OCI-M2 (cell line): ENCODE data around the gene TTLL12.

Source experiments
- DNase-seq: peaks from one replicate; lab custom pipeline; 2025; ENCODE audit not compliant: unreplicated experiment; lab: John Stamatoyannopoulos, UW

TTLL12 gene

DNA sequence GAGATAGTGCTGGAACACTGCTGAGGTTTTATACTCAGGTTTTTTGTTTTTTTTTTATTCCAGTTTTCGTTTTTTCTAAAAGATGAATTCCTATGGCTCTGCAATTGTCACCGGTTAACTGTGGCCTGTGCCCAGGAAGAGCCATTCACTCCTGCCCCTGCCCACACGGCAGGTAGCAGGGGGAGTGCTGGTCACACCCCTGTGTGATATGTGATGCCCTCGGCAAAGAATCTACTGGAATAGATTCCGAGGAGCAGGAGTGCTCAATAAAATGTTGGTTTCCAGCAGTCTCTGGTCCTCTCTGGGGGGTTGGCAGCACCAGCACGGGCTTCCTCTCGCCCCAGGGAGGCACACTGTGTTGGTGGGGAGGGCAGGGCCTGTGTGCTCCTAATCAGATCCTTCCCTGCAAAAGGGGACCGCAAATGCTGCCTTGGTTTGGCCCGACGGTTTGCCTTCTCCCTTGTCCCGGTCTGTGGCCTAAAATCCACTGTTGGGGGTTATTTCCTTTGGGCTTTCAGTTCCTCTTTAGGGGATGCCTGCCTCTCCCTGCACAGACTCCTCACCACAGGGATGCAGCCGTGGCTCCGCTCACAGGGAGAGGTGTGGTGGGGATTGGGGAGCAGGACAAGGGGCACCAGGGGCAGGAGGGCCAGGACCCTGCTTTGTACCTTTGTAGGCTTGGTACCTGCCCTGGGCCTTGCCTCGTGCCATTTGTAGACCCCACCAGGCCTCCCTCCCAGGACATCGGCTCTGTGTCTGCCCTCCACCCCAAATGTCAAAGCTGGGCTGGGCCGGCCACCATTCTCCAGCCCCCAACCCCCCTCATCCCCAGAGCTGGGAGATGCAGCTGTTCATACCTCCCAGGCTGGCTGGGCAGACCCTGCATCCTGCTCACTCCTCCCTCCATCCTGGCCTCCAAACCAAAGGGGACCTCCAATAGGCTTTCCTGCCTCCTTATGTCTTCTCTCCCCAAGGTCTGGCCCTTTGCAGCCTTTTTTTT is 57.2 kb downstream of the TTLL12 start:
- no peak for DNase-seq

DNA sequence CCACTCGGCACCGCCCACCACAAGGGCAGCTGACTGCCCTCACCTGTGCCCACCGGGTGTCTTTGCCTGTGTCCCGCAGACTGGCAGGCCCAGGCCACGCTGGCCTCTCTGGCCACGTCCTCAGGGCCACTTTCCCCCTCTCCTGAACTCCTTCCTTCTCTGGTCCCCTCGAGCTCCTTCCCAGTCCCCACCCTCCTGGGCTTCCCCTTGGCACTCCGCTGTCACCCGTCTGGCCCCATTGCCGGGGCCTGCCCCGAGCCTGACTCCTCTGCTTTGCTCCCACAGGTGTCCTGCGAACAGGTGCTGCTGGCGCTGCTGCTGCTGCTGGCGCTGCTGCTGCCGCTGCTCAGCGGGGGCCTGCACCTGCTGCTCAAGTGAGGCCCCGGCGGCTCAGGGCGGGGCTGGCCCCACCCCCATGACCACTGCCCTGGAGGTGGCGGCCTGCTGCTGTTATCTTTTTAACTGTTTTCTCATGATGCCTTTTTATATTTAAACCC is 58.0 kb downstream of the TTLL12 start:
- DNase-seq, result no peak

DNA sequence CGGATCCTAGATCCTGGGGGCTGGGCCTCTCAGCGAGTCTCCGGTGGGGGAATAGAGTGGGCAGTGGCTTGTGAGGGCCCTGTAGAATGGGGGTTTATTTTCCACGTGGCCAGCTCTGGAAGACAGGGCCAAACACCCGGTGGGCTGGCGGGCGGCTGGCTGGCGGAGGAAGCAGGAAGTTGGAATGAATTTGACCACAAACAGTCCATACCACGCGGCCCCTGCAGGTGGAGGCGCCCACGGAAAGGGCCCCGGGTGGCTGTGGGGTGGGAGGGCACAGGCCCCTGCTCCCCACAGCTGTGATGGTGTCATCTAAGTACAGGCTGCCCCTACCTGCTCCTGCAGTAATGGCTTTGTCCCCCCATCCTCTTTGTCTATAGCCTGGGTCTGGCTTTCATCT is 58.8 kb downstream of the TTLL12 start:
- no peak for DNase-seq

DNA sequence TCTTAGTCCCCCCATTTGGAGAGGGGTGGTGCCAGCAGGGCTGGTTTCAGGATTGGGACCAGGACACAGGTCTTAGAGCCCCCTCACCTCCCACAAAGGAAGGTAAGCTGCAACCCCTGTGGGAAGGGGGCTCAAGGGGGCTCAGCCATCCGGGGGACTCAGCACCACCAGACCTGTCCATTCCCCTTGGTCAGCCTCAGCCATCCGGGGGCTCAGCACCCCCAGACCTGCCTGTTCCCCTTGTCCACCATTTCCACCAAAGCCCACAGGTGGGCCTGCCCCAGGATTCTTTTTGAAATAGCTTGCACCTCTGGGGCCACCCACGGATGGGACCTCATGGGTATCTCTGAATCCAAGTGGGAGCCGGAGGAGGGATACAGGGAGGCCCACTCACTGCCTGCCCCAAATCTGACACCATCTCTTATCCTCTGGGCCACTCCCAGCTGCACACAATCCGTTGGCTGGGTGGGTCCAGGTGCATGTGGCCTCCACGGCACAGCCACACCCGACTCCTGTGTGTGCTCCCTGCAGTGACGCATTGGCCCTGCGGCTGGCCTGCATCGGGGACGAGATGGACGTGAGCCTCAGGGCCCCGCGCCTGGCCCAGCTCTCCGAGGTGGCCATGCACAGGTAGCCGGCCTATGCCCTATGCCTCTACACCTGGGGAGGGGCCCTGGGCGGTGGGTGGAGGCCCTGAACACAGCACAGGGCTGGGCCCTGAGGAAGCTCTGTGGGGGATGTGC is 59.6 kb downstream of the TTLL12 start:
- DNase-seq, result no peak

DNA sequence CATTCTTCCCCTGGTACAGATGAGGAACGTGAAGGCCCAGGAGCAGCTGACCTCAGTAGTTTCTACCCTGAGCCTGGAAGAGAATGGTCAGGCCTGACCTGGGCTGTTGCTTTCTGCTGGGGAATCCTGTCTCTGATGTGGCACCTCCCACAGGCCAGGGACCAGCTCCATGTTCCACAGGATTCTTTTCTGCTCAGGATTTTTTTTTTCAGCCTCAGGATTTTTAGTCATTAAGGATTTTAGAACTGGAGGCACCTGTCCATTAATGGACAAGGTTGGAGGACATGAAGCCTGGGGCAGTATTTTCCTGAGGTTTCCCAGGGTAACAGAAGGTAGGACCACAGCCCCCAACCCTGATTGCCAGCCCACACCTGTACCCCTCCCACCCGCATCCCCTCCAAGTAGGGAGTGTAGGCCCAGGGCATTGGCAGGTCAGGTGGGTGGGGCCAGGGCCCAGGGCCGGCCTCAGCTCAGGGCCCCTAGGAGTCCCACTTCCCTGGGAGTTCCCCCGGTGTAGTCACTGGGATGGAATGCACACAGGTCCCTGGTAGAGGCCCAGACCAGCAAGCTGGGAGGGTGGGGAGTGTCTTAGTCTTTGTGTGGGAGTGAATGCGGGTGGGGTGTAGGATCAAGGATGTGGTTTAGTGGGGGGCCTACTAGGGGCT is 60.3 kb downstream of the TTLL12 start:
- DNase-seq, result no peak

DNA sequence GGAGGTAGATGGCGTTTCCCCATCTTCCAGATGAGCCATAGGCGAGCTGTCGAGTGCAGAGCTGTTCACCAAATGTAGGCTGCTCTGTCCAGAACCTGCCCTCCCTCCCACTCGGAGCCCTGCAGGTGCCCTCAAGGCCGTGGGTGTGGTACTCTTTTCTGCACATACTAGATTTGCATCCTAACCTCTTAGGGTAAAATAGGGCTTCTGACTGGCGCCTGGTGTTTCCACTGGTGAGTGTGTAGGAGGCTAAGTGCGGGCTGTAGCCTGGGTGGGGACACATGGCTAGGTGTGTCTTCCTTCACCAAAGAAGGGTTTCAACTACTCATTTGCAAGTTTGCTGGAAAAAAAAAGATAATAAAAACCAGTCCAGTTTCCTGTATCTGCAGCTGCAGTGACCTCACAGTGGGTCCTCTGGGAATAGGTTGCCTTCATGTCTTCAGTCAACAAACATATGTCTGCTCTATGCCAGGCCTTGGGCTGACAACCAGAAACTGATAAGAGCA is 67.9 kb downstream of the TTLL12 start:
- no peak for DNase-seq

DNA sequence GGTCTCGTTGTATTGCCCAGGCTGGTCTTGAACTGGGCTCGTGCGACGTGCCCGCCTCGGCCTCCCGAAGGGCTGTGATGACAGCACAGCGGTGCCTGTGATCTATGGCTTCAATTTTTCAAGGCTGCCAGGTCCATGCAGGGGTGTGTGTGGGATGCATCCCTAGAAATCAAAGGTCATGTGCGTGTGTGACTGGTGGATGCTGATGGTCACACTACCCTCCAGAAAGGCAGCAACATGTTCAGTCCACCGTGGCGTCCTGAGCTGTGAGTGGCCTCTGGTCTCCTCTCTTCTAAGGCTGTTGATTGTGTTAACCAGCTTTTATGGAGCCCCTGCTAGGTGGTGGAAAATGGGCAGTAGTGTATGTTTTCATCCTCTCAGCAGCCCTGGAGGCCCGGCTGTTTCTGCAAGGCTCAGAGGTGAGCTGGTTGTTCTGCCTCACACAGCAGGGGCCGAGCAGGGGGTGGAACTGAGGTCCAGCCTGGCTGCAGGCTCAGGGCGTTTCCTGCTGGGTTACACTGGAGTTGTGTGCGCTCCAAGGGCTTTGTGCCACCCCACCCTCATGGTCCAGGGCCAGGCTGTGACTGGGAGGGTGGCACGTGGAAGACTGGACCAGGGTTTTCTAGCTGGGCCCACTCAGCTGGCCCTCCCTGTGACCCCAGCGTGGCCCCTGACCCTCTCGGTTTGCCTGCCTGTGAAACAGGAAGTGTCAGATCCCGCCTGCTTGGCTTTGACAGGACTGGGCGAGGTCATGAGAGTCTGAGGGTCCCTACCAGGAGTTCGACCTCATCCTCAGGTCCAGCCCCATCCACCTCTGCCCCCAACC is 68.7 kb downstream of the TTLL12 start:
- no peak for DNase-seq

DNA sequence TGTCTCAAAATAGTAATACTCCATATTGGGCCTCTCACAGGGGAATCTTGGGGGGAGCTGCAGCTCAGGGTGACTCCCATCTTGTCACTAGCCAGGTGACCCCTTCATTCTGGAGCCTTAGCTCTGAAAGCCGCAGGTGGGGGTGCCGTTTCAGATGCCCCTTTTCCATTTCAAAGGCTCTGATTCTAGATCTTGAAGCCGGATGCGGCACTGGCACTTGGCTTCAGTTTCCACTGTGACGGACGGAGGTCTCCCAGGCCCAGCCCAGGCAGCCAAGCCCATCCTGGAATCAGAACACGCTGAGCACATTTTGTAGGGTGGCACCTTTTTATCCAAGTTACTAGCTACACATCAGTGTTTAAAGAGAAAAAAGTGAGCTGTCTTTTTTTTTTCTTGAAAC is 70.0 kb downstream of the TTLL12 start:
- DNase-seq, result no peak
